Caki2 (cell line): ENCODE measurements around the gene RAB25. TPM values are rescaled to one million over a fixed set of nuclear protein-coding genes. Genes with fewer than 3 reads are reported as not detected.
A peak's percentile ranks its signal among the peaks of the same experiment; 100 is the strongest.
"Not testable (repeated sequence)": the region's sequence is repeated elsewhere in the genome, so short reads cannot be mapped to it uniquely, and the experiment has no call there.

Source experiments
- DNase-seq: peaks from one replicate; pipeline ENCODE4 v3.0.0-alpha.2; 2015; ENCODE audit warnings: low read depth
- in situ Hi-C: cut with HindIII; loops from 2 replicates; pipeline ENCODE4 v1.10.0; 2016; ENCODE audit warnings: low sequenced_read_pairs, low pct_unique_long_range_greater_than_20kb, mixed read lengths
- total RNA-seq: library from RNA; depleted of rRNA; stranded (reverse); fragments of >200 nt; shearing (Covaris generic); gene quantifications from 2 replicates; pipeline ENCODE4 v1.2.3, GENCODE V29; 2014; ENCODE audit warnings: low replicate concordance; rRNA removed

Gene RAB25
- total RNA-seq = not detected in 2 replicates

DNA sequence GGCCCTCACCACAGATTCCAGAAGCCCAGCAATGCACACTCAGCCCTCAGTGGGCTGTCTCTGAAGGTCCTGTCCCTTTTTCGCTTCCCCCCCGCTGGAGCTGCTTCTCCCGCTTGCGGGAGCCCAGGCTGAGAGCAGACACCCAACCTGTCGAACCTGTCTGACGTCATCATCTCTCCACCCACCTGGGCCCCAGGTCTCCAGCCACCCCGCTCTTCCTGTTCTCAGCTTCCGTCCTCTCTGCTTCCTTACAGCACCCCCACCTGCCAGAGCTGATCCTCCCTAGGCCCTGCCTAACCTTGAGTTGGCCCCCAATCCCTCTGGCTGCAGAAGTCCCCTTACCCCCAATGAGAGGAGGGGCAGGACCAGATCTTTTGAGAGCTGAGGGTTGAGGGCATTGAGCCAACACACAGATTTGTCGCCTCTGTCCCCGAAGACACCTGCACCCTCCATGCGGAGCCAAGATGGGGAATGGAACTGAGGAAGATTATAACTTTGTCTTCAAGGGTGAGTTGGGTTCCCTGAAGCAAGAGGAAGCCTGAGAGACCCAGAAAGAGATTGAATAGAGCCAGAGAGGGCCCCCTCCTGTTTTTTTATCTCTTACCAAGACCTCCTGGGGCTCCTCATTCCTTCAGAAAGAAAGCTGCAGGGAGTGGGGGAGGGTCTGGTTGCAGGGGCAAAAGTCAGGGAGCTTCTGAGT, at the start of gene RAB25:
Gene RAB25, plus strand, starts transcription at position 224 of the 700 bp plus-strand sequence. Its CDS starts 241 bp downstream, at position 465.
- DNase-seq = no peak
- in situ Hi-C loops = no loop called here

DNA sequence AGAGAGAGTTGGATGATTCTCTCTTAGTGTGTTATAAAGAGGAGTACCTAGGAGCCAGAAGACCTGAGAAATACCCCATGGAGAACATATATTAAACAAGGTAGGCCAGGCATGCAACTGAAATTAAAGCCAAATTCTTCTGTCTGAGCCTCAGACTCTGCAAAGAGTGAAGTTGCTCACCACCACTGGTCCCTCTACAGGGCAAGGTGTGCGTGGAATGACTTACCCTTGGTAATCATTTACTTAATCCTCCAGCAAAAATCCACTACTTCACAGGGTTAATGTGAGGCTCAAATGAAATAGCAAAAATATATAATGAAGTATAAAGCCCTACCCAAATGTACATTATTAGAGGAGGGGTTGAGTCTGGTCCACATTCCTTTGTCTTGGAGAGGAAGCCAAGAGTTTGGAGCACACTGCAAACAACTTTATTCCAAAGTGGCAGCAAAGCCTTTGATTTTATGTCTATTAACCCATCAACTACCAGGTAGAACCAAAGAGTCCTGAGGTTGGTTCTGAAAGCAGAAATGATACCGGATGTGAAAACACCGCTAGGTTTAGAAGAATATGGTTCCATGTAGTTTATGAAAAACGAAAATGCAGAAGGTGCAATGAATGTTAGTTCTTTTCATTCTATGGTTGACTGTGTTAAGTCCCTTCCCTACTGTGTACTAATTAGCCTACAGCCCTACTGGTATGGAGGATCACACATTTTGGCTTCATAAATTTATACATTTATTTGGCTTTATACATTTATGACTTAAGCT, 48.7 kb upstream of the RAB25 start:
- DNase-seq = no peak
- in situ Hi-C loops = no loop called here

DNA sequence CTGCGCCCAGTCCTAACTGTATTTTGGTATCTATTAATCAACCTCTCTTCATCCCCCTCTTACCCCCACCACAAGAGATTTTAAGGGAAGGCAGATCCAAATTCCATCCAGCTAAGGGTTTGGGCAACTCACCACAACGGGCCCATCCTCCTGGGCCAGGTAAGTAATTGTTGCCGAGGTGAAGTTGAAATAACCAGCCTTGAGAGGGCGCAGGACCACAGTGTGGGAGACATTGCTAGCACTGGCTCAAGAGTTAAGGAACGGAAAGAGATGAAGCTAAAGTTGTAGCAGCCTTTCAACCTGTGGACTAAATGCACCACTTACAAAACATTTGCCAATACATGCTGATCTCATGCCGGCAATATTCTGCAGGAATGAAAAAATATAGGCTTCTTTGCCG, 46.1 kb upstream of the RAB25 start:
- no peak for DNase-seq
- in situ Hi-C loops = no loop called here

DNA sequence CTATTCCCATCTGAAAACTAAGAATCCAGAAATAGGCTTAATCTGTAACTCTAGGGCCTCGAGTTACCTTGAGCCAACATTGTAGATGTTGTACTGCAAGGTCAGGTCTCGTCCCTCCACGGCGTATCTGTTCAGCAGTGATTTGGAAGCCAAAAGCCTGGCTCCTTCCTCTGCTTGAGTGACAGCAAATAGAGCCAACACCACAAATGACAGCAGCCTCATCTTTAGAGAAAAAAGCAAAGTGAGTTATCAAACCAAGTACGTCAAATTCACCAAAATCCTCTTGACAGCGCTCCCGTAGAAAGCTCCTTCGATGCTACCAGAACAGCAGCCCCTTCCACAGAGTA, 41.0 kb upstream of the RAB25 start:
- no peak for DNase-seq
- in situ Hi-C loops = no loop called here

DNA sequence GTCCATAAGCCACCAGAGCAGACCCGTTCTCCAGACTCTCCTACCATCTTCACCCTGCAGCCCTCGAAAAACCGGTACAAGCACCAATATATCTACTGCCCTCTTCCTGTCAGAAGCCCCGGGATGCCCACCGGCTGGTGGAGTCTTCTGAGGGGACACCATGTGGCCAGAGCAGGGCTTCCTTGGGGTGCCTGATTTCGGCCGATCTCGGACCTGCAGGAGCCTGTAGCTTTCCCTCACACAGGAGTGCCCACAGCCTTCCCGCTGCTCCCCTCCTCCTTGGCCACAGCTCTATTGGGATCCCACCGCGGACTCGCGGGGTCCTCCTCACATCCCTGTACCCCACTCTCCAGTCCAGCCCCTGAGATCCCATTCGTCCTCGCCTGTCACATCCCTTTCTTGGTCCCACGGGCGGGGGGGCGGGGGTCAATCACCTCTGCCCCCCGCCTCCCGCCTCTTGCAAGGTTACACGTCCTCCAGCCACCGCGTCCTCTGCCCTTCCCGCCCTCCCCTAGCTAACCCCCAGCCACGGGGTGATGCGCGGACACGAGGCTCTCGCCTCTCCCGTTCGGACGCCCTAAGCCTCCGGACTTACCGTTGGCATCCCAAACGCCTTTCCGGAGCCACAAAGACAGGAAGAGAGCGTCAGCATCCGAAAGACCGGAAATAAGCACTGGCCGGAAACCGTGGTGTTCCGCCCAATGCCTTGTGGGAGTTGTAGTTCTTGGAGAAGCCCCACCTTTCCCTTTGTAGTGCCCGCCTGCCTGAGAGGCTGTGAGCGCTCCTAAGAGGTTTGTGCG, 40.5 kb upstream of the RAB25 start, which contains the start of gene SSR2:
Gene SSR2, minus strand, starts transcription at position 659 of the 800 bp plus-strand sequence. CDS start 784 bp downstream, outside the sequence.
- DNase-seq = peak; percentile 83
- in situ Hi-C loops = no loop called here

DNA sequence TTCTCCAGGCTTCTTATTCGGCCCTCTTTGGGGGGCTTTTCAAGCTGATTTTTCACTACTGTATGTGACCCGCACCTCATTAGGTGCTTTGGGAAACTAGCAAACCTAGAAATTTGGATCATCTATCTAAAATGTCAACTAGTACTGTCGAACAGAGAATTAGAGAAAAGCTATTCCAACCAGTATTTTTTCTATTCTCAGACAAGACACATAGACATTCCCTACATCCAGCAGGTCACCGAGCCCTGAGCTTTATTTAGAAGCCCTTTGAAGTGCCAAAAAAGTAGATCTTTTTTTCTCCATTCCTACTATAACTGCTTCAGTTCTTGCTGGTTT, 39.9 kb upstream of the RAB25 start:
- no peak for DNase-seq
- in situ Hi-C loops = no loop called here

DNA sequence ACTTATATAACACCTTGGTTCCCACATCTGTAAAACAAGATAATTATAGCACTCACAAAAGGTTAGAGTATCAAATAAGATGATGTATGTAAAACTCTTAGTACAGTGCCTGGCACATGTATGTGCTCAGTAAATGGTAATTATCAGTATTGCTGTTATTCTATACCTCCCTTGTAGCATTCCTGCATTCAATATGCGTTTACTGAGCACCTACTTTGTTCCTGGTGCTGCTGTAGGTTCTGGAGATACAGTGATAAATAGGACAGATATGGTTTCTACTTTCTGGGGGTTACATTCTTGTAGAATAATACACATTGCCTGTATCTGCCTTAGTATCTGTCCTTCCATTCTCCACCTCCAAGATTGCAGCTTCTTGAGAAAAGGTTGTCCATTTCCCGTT, 39.0 kb upstream of the RAB25 start:
- DNase-seq = no peak
- in situ Hi-C loops = no loop called here

DNA sequence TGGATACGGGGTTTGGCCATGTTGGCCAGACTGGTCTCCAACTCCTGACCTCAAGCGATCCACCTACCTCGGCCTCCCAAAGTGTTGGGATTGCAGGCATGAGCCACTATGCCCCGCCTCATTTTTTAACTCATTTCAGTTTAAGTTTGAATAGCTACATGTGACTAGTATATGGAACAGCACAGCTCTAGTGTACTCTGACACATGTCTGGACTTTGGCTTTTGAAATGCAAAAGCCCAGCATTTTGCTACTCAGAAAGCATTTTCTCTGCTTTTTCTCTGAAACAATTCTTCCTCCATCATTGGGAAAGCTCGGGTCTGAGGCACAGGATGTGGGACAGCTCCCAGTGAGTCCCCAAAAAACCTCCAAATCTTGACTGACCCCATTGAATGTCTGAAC, 36.2 kb upstream of the RAB25 start:
- DNase-seq = no peak
- in situ Hi-C loops = no loop called here

DNA sequence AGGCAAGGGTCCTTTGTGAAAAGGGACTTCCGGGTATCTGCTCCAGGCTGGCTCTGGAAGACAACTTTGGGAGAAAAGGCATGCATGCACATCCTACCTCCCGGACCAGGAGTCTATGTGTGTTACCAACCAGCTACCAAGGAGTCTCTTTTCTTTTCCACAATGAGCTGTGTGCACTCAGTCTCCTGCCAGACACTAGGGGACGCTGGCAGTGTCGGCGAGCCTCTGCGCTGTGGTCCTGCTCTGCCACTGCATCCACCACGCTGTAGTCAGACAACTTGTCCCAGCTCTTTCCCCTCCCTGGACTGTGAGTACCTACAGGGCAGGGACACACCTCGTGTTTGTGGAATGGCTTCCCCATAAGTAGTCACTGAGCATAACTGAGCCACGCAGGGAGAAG, 35.1 kb upstream of the RAB25 start:
- no peak for DNase-seq
- in situ Hi-C loops = no loop called here

DNA sequence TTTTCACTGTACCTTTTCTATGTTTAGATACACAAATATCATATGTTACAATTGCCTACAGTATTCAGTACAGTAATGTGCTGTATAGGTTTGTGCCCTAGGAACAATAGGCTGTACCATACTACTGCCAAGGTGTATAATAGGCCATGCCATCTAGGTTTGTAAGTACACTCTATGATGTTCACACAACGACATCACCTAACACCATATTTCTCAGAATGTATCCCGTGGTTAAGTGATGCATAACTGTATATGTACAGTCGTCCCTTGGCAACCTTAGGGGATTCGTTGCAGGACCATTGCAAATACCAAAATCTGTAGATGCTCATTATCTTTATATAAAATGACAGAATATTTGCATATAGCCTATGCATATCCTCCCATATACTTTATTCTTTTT, 34.4 kb upstream of the RAB25 start:
- in situ Hi-C loops = no loop called here
- DNase-seq = no peak

DNA sequence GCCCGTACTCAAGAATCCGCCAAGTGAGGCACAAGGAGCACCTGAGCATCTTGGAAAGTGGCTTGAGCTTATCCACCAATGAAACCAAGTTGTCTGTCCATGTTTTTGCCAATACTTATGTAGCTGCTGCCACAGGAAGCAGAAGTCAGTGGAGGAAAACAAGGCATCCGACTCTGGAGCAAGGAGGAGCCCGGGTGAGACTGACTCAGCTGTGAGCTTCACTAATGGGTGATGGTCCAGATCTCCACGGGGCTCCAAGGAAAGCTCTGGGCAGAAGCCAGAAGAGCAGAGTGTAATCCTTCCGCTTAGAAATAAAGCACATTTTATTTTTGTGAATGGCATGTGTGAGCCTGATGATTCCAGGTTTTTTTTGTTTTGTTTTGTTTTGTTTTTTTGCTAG, 27.9 kb upstream of the RAB25 start:
- in situ Hi-C loops = no loop called here
- DNase-seq = no peak

DNA sequence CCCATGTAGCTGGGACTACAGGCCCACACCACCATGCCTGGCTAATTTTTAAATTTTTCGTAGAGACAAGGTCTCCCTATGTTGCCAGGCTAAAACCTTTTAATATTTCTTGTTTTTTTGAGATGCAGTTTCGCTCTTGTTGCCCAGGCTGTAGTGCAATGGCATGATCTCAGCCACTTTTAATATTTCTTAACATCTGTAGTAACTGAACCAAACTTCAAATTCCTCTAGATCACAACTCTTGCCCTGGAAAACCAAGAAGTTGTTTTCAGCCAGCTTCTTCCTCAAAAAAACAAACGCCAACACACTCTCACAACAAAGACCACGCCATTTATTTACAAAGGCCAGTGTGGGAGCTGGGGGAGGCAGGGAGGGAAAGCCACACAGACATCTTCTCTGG, 26.0 kb upstream of the RAB25 start:
- in situ Hi-C loops = not testable (repeated sequence)

DNA sequence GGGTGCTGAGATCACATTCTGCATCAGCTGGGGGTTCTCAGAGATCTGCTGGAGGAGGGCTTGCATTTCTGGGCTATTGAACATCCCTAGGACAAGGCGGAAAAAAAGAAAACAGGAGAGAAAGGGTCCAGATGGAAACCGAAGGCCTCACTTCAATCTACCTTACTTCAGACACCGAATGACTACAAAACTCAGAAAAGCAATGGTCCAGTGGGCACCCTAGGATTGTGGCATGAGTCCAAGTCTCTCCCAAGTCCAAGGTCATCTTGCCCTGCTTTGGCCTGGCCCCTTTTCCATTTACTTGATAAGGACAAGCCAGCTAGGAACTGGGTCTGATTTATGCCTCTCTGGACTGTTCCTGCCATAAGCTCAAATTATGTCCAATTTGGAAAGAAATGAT, 18.1 kb upstream of the RAB25 start:
- DNase-seq = no peak
- in situ Hi-C loops = no loop called here

More for the DNA sequence above, 26.0 kb upstream of the RAB25 start:
- DNase-seq = not testable (repeated sequence)

DNA sequence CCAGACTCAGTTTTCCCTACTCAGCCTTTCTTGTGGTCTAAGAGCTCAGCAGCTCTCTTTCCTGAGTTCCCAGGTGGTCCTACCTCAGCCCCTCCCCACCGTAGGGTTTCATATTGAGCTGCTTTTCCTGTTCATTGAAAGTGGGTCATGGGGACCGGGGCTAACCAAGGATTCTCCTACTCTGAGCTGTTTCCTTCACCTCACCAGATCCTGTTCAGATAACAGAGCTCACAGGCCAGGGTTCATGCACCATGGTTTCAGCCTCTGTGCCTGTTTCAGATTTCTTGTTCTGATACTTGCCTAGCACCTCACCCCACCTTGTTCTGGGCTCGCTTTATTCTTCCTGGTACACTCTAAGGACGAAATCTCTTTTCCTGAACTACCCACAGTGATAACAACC, 15.9 kb upstream of the RAB25 start:
- no peak for DNase-seq
- in situ Hi-C loops = no loop called here

DNA sequence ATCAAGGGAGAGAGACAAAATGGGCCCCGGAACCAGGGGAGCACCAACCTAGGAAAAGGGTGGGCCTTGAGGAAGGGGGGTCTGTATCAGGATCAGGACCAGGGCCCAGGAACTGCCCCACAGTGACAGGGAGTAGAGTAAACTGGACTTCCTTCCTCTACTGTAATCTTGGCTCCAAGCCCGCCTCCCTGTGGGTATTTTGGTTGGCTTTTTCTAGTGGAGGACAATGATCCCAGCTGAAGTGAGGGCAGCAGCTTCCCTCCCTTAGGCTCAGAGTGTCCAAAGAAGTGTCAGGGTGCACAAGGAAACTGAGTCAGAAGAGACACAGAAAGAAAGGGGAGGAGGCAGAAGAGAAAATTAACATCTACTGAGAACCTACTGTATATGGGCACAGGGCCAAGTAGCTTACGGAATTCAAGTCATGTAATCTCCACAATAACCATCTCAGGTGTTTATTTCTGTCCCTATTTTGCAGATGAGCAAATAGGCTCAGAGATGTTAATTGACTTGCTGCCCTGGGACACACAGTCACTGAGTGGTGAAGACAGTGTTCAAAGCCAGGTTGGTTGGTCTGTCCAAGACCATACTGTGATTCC, 12.2 kb upstream of the RAB25 start:
- in situ Hi-C loops = no loop called here
- no peak for DNase-seq

DNA sequence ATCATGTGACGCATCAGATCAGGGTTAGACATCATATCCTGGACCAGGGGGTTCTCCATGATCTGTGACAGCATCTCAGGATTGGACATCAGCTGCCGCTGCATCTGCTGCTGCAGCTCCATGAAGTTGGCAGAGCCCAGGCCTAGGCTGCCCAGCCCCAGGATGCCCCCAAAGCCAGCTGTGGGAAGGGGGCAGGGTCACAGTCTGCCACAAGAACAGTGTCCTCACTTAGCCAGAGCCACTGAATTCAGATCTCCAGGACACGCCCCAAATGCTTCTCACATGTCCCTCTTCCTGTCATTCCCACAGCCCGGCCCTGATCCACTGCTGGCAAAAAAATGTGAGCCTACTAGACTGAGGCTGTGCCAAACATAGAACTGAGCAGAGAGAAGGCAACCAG, 10.6 kb upstream of the RAB25 start:
- peak; percentile 56 for DNase-seq
- in situ Hi-C loops = no loop called here

DNA sequence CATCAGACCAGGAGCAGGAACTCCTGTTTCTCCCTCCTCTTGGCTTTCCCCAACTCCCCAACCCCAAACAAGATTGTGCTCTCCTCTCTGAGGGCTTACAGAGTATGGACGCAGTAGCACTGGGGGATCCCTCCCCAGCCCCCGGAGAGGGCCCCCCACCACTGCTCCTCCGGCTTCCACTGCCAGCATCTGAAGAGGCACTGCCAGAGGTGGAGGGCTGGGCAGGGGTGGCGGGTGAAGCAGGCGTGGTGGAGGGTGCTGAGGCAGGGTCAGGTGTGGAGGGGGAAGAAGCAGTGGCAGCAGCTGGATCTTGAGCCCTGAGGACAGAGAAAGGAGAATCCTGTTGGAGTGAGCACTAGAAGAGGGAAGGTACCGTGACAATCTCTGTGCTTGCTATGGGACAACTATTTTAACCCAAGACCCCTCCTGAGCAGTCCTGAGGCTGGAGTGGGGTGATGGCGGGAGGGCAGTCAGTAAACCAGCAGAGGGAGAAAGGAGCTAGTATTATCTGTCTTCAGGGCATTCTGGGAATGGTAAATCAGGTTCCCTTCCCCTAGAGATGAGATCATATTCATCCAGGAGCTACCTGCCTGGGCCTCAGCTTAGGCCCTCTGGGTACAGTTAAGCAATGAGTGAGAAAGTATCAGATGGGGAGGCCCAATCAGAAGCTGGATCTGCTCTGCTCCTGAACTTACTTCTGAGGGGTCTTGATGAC, 9.8 kb upstream of the RAB25 start:
- in situ Hi-C loops = no loop called here
- no peak for DNase-seq
